T-helper 9 cell (primary cell): ENCODE measurements around the gene HAGH.
"Not testable (repeated sequence)": the region's sequence is repeated elsewhere in the genome, so short reads cannot be mapped to it uniquely, and the experiment has no call there.

Source experiments
- DNase-seq: peaks from one replicate; pipeline ENCODE4 v3.0.0-alpha.2; 2020
- total RNA-seq, 2 donors: gene quantifications; one replicate each; lab custom pipeline; 2026; lab: John Stamatoyannopoulos, UW

HAGH gene
- 20.3 to 46.2 reads per million in 2 donors for total RNA-seq

GRCh38 chr16:1826691-1827573 is at the start of gene HAGH, which contains the start of gene FAHD1:
TSS of gene HAGH (minus strand) at chr16:1826825. CDS start at chr16:1826787, 38 bp downstream.
TSS of gene FAHD1 (plus strand) at chr16:1827206. CDS start at chr16:1827239, 33 bp downstream.
- peak; percentile 83 for DNase-seq

- DNase-seq = not testable (repeated sequence)
Measured at GRCh38 chr16:1876066-1876465, 49.4 kb upstream of the HAGH start.

- DNase-seq = no peak
Measured at GRCh38 chr16:1874854-1875253, 48.2 kb upstream of the HAGH start.

- DNase-seq = no peak
Measured at GRCh38 chr16:1871974-1872635, 45.5 kb upstream of the HAGH start, which contains the start of gene MEIOB. TSS of gene MEIOB (minus strand) at chr16:1872164. CDS start at chr16:1868175, 3,989 bp downstream.

GRCh38 chr16:1870365-1871082 is 43.9 kb upstream of the HAGH start:
- no peak for DNase-seq

- no peak for DNase-seq
Measured at GRCh38 chr16:1865902-1866690, 39.5 kb upstream of the HAGH start.

- no peak for DNase-seq
Measured at GRCh38 chr16:1863681-1864460, 37.2 kb upstream of the HAGH start.

- no peak for DNase-seq
Measured at GRCh38 chr16:1862394-1862793, 35.8 kb upstream of the HAGH start.

GRCh38 chr16:1861730-1862129 is 35.1 kb upstream of the HAGH start:
- DNase-seq = no peak

GRCh38 chr16:1859650-1860049 is 33.0 kb upstream of the HAGH start:
- no peak for DNase-seq

- no peak for DNase-seq
Measured at GRCh38 chr16:1858189-1858865, 31.7 kb upstream of the HAGH start.

GRCh38 chr16:1857433-1858097 is 30.9 kb upstream of the HAGH start:
- DNase-seq = no peak

- DNase-seq = no peak
Measured at GRCh38 chr16:1851793-1852192, 25.2 kb upstream of the HAGH start.

- no peak for DNase-seq
Measured at GRCh38 chr16:1850981-1851380, 24.4 kb upstream of the HAGH start.

GRCh38 chr16:1846416-1846815 is 19.8 kb upstream of the HAGH start:
- no peak for DNase-seq

GRCh38 chr16:1845985-1846384 is 19.4 kb upstream of the HAGH start:
- DNase-seq = no peak

- no peak for DNase-seq
Measured at GRCh38 chr16:1839554-1839953, 12.9 kb upstream of the HAGH start.

GRCh38 chr16:1834096-1834495 is 7.5 kb upstream of the HAGH start:
- no peak for DNase-seq

- no peak for DNase-seq
Measured at GRCh38 chr16:1832838-1833454, 6.3 kb upstream of the HAGH start.
